Stomach (tissue), 4 donors: Measurements from ENCODE around the gene SSC5D.

Source experiments
- EP300 ChIP-seq: sonication (generic); formaldehyde crosslinking; IDR thresholded peaks from one replicate; pipeline ENCODE4 v1.6.1; 2017; ENCODE audit warnings: antibody characterized with exemption
- POLR2A ChIP-seq, 4 donors: fragments of 450-650 bp; IDR thresholded peaks; one replicate each; pipeline ENCODE4 v1.6.1; 2016; ENCODE audit warnings: antibody characterized with exemption in 4 of 4, control low read depth in 2 of 4, mild to moderate bottlenecking in 1 of 4, moderate library complexity in 1 of 4
- POLR2AphosphoS5 ChIP-seq, 3 donors: sonication (generic); formaldehyde crosslinking; IDR thresholded peaks; one replicate each; pipeline ENCODE4 v1.6.1; 2016; ENCODE audit warnings: antibody characterized with exemption in 3 of 3
- TF ChIP-seq, protein P1 (sequence below), 7 experiments: fragments of 450-650 bp in 4 of 7; fragments of 200-600 bp in 3 of 7; sonication (generic) in 3 of 7; IDR thresholded peaks; one replicate each; pipeline ENCODE4 v1.5.1; 2016 to 2019; ENCODE audit warnings: antibody characterized with exemption in 7 of 7, control low read depth in 2 of 7, mild to moderate bottlenecking in 1 of 7

- TF ChIP-seq, protein P1, sequence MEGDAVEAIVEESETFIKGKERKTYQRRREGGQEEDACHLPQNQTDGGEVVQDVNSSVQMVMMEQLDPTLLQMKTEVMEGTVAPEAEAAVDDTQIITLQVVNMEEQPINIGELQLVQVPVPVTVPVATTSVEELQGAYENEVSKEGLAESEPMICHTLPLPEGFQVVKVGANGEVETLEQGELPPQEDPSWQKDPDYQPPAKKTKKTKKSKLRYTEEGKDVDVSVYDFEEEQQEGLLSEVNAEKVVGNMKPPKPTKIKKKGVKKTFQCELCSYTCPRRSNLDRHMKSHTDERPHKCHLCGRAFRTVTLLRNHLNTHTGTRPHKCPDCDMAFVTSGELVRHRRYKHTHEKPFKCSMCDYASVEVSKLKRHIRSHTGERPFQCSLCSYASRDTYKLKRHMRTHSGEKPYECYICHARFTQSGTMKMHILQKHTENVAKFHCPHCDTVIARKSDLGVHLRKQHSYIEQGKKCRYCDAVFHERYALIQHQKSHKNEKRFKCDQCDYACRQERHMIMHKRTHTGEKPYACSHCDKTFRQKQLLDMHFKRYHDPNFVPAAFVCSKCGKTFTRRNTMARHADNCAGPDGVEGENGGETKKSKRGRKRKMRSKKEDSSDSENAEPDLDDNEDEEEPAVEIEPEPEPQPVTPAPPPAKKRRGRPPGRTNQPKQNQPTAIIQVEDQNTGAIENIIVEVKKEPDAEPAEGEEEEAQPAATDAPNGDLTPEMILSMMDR (IDR thresholded peaks at IDR 0.05): no peak
- TF ChIP-seq POLR2A (IDR thresholded peaks at IDR 0.05): no peak
- peak in 2 of 3 donors; percentile 18 to 25 for TF ChIP-seq POLR2AphosphoS5 (IDR thresholded peaks at IDR 0.05)
- TF ChIP-seq EP300: no peak
These were observed 989 bp upstream of the SSC5D start for GRCh38 chr19:55486971-55487923.
